ENCODE results near the gene GAL3ST1.
A peak's percentile ranks its signal among the peaks of the same experiment; 100 is the strongest.
"Not testable (repeated sequence)": the region's sequence is repeated elsewhere in the genome, so short reads cannot be mapped to it uniquely, and the experiment has no call there.

Gene GAL3ST1

DNA sequence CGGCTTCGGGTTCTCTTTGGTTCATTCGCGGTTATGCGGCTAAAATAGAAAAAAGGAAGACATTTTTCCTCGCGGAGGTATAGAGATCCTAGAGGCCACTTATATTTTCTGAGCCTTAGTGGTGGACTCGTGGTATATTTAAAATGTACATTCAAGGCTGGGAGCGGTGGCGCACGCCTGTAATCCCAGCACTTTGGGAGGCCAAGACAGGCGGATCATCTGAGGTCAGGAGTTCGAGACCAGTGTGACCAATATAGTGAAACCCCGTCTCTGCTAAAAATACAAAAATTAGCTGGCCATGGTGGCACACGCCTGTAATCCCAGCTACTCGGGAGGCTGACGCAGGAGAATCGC lies 17.9 kb upstream of the GAL3ST1 start:
- not testable (repeated sequence) for H3K27me3 ChIP-seq (ENCODE audit: control insufficient read depth in 1 of 2, insufficient read depth in 2 of 2, low read length in 2 of 2); H3K9me3 ChIP-seq (ENCODE audit: low read length); H3K9ac ChIP-seq (ENCODE audit: low read length); H3K27ac ChIP-seq (ENCODE audit: low read depth, low read length)
- Histone ChIP-seq H3K4me1 (ENCODE audit: insufficient read depth, low read length) (peaks cover 17% of the 10 kb centered on the region), H3K4me3 (ENCODE audit: low read depth in 1 of 2, low read length in 2 of 2) (peak overlapping the region; percentile 40 to 99), H3K36me3 (ENCODE audit: insufficient read depth, low read length) (peaks cover 24% of the 10 kb centered on the region)

DNA sequence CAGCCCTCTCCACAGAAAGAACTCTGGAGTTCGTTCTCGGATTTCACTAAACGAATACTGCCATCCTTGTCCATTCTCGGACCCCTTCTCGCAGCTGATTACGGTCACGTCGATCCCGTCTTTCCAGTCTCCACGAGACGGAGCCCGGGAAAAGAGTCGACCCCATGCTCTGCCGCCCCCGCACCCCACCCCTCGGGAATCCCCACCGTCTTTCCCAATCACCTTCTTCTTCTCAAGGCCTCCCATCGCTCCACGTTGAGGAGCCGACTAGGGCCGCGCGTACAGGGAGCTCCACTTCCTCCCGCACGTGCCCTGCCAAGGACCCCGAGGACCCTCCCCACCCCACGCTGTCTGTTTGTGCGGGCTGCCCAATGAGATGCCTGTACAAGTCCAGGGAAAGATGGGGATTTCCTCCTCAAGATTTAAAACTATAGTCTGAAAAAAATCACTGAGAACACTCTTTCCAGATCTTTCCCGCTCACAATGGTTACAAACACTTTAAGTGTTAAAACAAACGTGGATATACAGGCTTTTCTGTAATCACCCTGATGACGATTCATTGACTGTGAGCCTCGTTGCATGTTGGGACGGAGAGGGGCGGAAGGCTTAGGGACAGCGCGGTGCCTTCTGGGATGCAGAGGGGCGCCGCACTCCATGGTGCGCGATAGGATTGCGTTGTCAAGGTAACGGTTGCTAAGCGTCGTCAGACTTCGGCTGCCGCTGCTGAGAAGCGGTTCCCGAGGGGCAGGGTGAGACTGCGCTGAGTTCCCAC lies 17.3 kb upstream of the GAL3ST1 start, which contains the start of gene PES1:
Gene PES1, minus strand, starts transcription at position 323 of the 772 bp plus-strand sequence. Its CDS starts 77 bp downstream, at position 246.
- Histone ChIP-seq H3K9me3 (ENCODE audit: low read length) (no peaks in the 10 kb centered on the region), H3K4me1 (ENCODE audit: insufficient read depth, low read length) (peaks cover 17% of the 10 kb centered on the region), H3K27ac (ENCODE audit: low read depth, low read length) (peak within 1 kb of the TSS; percentile 24), H3K27me3 (ENCODE audit: control insufficient read depth in 1 of 2, insufficient read depth in 2 of 2, low read length in 2 of 2) (no peaks in the 10 kb centered on the region), H3K36me3 (ENCODE audit: insufficient read depth, low read length) (peaks cover 29% of the 10 kb centered on the region), H3K9ac (ENCODE audit: low read length) (peak within 1 kb of the TSS; percentile 77), H3K4me3 (ENCODE audit: low read depth in 1 of 2, low read length in 2 of 2) (peak within 1 kb of the TSS; percentile 53 to 99)

- H3K9me3 ChIP-seq (ENCODE audit: low read length): no peaks in the 10 kb centered on the region
- H3K9ac ChIP-seq (ENCODE audit: low read length): peak overlapping the region; percentile 77
- peak overlapping the region; percentile 53 to 99 for H3K4me3 ChIP-seq (ENCODE audit: low read depth in 1 of 2, low read length in 2 of 2)
- H3K27ac ChIP-seq (ENCODE audit: low read depth, low read length): peak overlapping the region; percentile 10
- H3K36me3 ChIP-seq (ENCODE audit: insufficient read depth, low read length): peaks cover 35% of the 10 kb centered on the region
- no peaks in the 10 kb centered on the region for H3K27me3 ChIP-seq (ENCODE audit: control insufficient read depth in 1 of 2, insufficient read depth in 2 of 2, low read length in 2 of 2)
- H3K4me1 ChIP-seq (ENCODE audit: insufficient read depth, low read length): peaks cover 17% of the 10 kb centered on the region
Observed at GRCh38 chr22:30591191-30591587, 16.7 kb upstream of the GAL3ST1 start.

DNA sequence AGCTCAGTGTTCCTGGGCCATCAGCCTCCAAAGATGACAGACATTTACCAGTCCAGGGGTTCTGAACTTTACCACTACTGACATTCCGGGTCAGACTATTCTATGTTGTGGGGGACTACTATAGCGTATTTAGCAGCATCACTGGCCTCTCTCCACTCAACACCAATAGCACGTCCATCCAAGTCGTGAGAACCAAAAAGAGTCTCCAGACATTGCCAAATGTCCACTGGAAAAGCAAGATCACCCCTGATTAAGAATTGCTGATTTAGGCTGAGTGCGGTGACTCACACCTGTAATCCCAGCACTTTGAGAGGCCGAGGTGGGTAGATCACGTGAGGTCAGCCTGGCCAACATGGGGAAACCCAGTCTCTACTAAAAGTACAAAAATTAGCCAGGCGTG lies 11.9 kb upstream of the GAL3ST1 start:
- Histone ChIP-seq H3K9me3 (ENCODE audit: low read length) (no peaks in the 10 kb centered on the region), H3K36me3 (ENCODE audit: insufficient read depth, low read length) (peaks cover 80% of the 10 kb centered on the region), H3K4me3 (ENCODE audit: low read depth in 1 of 2, low read length in 2 of 2) (no peak overlapping the region), H3K4me1 (ENCODE audit: insufficient read depth, low read length) (peaks cover 17% of the 10 kb centered on the region), H3K9ac (ENCODE audit: low read length) (no peak overlapping the region), H3K27me3 (ENCODE audit: control insufficient read depth in 1 of 2, insufficient read depth in 2 of 2, low read length in 2 of 2) (no peaks in the 10 kb centered on the region), H3K27ac (ENCODE audit: low read depth, low read length) (no peak overlapping the region)

- no peaks in the 10 kb centered on the region for H3K9me3 ChIP-seq (ENCODE audit: low read length)
- no peak overlapping the region for H3K27ac ChIP-seq (ENCODE audit: low read depth, low read length)
- no peaks in the 10 kb centered on the region for H3K4me1 ChIP-seq (ENCODE audit: insufficient read depth, low read length)
- peaks cover 0 to 3% of the 10 kb centered on the region in 2 donors for H3K27me3 ChIP-seq (ENCODE audit: control insufficient read depth in 1 of 2, insufficient read depth in 2 of 2, low read length in 2 of 2)
- H3K36me3 ChIP-seq (ENCODE audit: insufficient read depth, low read length): peaks cover 95% of the 10 kb centered on the region
- no peak overlapping the region for H3K4me3 ChIP-seq (ENCODE audit: low read depth in 1 of 2, low read length in 2 of 2)
- H3K9ac ChIP-seq (ENCODE audit: low read length): no peak overlapping the region
Observed at GRCh38 chr22:30584441-30584840, 10.0 kb upstream of the GAL3ST1 start.

- no peak overlapping the region for H3K27ac ChIP-seq (ENCODE audit: low read depth, low read length)
Observed at GRCh38 chr22:30582788-30583545, 8.5 kb upstream of the GAL3ST1 start.

DNA sequence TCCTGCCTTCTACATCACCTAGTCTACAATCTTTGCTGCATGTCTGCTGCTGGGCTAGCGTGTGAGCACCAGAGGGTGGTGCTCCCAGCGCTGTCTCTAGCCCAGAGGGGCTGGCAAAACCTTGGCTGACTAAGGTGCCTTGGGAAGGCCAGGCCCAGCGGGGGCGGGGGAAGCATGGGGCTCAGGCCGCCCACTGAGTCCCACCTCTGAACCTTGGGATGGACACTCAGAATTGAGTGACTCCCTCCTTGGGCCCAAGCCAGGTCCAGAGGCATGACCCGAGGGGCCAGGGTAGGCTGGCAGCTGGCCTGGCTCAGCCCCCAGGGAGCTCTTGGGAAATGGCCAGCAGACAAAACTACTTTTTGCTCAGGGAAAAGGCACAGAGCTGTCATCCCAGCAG lies 7.6 kb upstream of the GAL3ST1 start:
- peaks cover 97% of the 10 kb centered on the region for H3K36me3 ChIP-seq (ENCODE audit: insufficient read depth, low read length)

More at GRCh38 chr22:30582788-30583545, 8.5 kb upstream of the GAL3ST1 start:
- Histone ChIP-seq H3K9ac (ENCODE audit: low read length) (no peak overlapping the region), H3K36me3 (ENCODE audit: insufficient read depth, low read length) (peaks cover 97% of the 10 kb centered on the region), H3K27me3 (ENCODE audit: control insufficient read depth in 1 of 2, insufficient read depth in 2 of 2, low read length in 2 of 2) (peaks cover 0 to 3% of the 10 kb centered on the region in 2 donors), H3K4me1 (ENCODE audit: insufficient read depth, low read length) (no peaks in the 10 kb centered on the region), H3K4me3 (ENCODE audit: low read depth in 1 of 2, low read length in 2 of 2) (no peak overlapping the region), H3K9me3 (ENCODE audit: low read length) (no peaks in the 10 kb centered on the region)

GRCh38 chr22:30580896-30581295 lies 6.4 kb upstream of the GAL3ST1 start:
- no peak overlapping the region for H3K27ac ChIP-seq (ENCODE audit: low read depth, low read length)
- peaks cover 97% of the 10 kb centered on the region for H3K36me3 ChIP-seq (ENCODE audit: insufficient read depth, low read length)
- H3K27me3 ChIP-seq (ENCODE audit: control insufficient read depth in 1 of 2, insufficient read depth in 2 of 2, low read length in 2 of 2): peaks cover 0 to 3% of the 10 kb centered on the region in 2 donors
- H3K9ac ChIP-seq (ENCODE audit: low read length): no peak overlapping the region
- no peaks in the 10 kb centered on the region for H3K9me3 ChIP-seq (ENCODE audit: low read length)
- no peak overlapping the region for H3K4me3 ChIP-seq (ENCODE audit: low read depth in 1 of 2, low read length in 2 of 2)
- no peaks in the 10 kb centered on the region for H3K4me1 ChIP-seq (ENCODE audit: insufficient read depth, low read length)

More for the DNA sequence above, 7.6 kb upstream of the GAL3ST1 start:
- H3K9ac ChIP-seq (ENCODE audit: low read length): no peak overlapping the region
- no peak overlapping the region for H3K4me3 ChIP-seq (ENCODE audit: low read depth in 1 of 2, low read length in 2 of 2)
- no peak overlapping the region for H3K27ac ChIP-seq (ENCODE audit: low read depth, low read length)
- H3K4me1 ChIP-seq (ENCODE audit: insufficient read depth, low read length): no peaks in the 10 kb centered on the region
- H3K9me3 ChIP-seq (ENCODE audit: low read length): no peaks in the 10 kb centered on the region
- H3K27me3 ChIP-seq (ENCODE audit: control insufficient read depth in 1 of 2, insufficient read depth in 2 of 2, low read length in 2 of 2): peaks cover 0 to 3% of the 10 kb centered on the region in 2 donors

DNA sequence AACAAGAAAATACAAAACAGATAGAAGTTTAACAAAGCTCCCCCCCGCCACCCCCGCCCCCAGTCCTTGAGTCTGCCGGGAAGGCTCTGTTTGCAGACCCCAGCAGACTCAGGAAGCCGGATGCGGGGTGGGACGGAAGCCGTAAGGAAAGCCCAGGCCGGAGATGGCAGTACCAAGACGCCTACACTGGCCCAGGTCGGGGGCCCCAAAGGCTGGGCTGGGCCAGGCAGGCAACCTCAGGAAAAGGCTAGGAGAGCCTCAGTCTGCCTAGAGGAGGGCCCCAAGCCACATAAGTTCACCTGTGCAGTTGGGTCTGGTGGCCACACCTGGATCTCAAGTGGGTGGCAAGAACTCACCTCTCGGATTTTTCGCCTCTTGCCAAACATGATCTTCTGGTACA lies 4.0 kb upstream of the GAL3ST1 start:
- no peak overlapping the region for H3K4me3 ChIP-seq (ENCODE audit: low read depth in 1 of 2, low read length in 2 of 2)
- peaks cover 78% of the 10 kb centered on the region for H3K36me3 ChIP-seq (ENCODE audit: insufficient read depth, low read length)
- H3K9me3 ChIP-seq (ENCODE audit: low read length): no peaks in the 10 kb centered on the region
- no peak overlapping the region for H3K27ac ChIP-seq (ENCODE audit: low read depth, low read length)
- H3K9ac ChIP-seq (ENCODE audit: low read length): no peak overlapping the region
- H3K27me3 ChIP-seq (ENCODE audit: control insufficient read depth in 1 of 2, insufficient read depth in 2 of 2, low read length in 2 of 2): peaks cover 0 to 7% of the 10 kb centered on the region in 2 donors
- no peaks in the 10 kb centered on the region for H3K4me1 ChIP-seq (ENCODE audit: insufficient read depth, low read length)

DNA sequence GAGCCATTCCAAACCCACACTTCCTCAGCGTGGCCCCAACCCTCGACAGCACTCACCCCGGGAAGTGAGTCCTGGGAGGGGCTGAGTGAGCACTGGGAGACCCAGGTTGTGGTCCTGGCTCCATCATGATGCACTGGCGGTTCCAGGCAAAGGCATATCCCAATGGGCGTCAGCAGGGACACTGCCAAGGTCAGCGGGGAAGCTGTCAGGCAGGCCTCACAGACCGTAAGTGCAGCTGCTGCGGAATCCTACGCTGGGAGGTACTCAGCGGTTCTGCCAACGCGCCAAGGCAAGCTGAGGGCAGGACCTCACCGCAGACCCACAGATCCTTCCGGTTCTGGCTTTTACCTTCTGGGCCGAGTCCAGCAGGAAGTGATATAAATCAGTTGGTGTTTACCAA lies 1.4 kb upstream of the GAL3ST1 start:
- H3K9me3 ChIP-seq (ENCODE audit: low read length): no peaks in the 10 kb centered on the region
- peaks cover 0 to 6% of the 10 kb centered on the region in 2 donors for H3K27me3 ChIP-seq (ENCODE audit: control insufficient read depth in 1 of 2, insufficient read depth in 2 of 2, low read length in 2 of 2)
- no peak overlapping the region for H3K4me3 ChIP-seq (ENCODE audit: low read depth in 1 of 2, low read length in 2 of 2)
- no peak overlapping the region for H3K27ac ChIP-seq (ENCODE audit: low read depth, low read length)
- H3K4me1 ChIP-seq (ENCODE audit: insufficient read depth, low read length): no peaks in the 10 kb centered on the region
- H3K9ac ChIP-seq (ENCODE audit: low read length): no peak overlapping the region
- H3K36me3 ChIP-seq (ENCODE audit: insufficient read depth, low read length): peaks cover 53% of the 10 kb centered on the region

GRCh38 chr22:30574997-30575671 lies 669 bp upstream of the GAL3ST1 start:
- H3K4me3 ChIP-seq (ENCODE audit: low read depth in 1 of 2, low read length in 2 of 2): no peak overlapping the region
- peaks cover 45% of the 10 kb centered on the region for H3K36me3 ChIP-seq (ENCODE audit: insufficient read depth, low read length)
- no peak overlapping the region for H3K9ac ChIP-seq (ENCODE audit: low read length)
- no peaks in the 10 kb centered on the region for H3K9me3 ChIP-seq (ENCODE audit: low read length)
- peaks cover 0 to 4% of the 10 kb centered on the region in 2 donors for H3K27me3 ChIP-seq (ENCODE audit: control insufficient read depth in 1 of 2, insufficient read depth in 2 of 2, low read length in 2 of 2)
- no peak overlapping the region for H3K27ac ChIP-seq (ENCODE audit: low read depth, low read length)
- H3K4me1 ChIP-seq (ENCODE audit: insufficient read depth, low read length): no peaks in the 10 kb centered on the region

Data from muscle layer of colon (tissue), 2 donors.